H1 (cell line): ENCODE data around the gene PRKAR1B. TPM values are rescaled to one million over a fixed set of nuclear protein-coding genes. Genes with fewer than 3 reads are reported as not detected.

Experiments used
- CTCF ChIA-PET: fragments of 300-600 bp; sonication (Branson Sonifier 250); formaldehyde crosslinking; loops from one replicate; lab custom pipeline; 2021; ENCODE audit not compliant: partially characterized antibody; lab: Charles Lee
- POLR2A ChIA-PET: fragments of 300-600 bp; sonication (Branson Sonifier 250); formaldehyde crosslinking; loops from one replicate; lab custom pipeline; 2021; ENCODE audit warnings: inconsistent platforms; ENCODE audit not compliant: partially characterized antibody; lab: Charles Lee
- DNase-seq, 2 experiments: peaks; one replicate each; pipeline versions ENCODE4 v3.0.0 to v3.0.0-alpha.2; 2010 to 2022; ENCODE audit warnings: low spot score in 2 of 2, low read depth in 1 of 2, mixed read lengths in 1 of 2
- FAIRE-seq: peaks from 2 replicates; lab custom pipeline; 2011; peaks lifted over from hg19 to GRCh38; lab: Jason Lieb, UNC
- H2AFZ ChIP-seq: 2 replicates; pipeline ENCODE4 v1.8.1; 2012; ENCODE audit warnings: low read length, inconsistent platforms
- H2AK5ac ChIP-seq: 2 replicates; pipeline ENCODE4 v1.6.1; 2013; ENCODE audit warnings: low read depth, low read length
- H2BK120ac ChIP-seq: replicated peaks from 2 replicates; pipeline ENCODE3; 2013; ENCODE audit warnings: low read depth, low read length, inconsistent platforms
- H2BK12ac ChIP-seq: 2 replicates; pipeline ENCODE4 v1.6.1; 2013; ENCODE audit warnings: low read depth, low read length
- H2BK15ac ChIP-seq: 2 replicates; pipeline ENCODE4 v1.6.1; 2013; ENCODE audit warnings: low read length
- H2BK20ac ChIP-seq: 2 replicates; pipeline ENCODE4 v1.6.1; 2013; ENCODE audit warnings: low read length
- H2BK5ac ChIP-seq: 2 replicates; pipeline ENCODE4 v1.6.1; 2013; ENCODE audit warnings: low read depth, low read length
- H3K14ac ChIP-seq: 2 replicates; pipeline ENCODE4 v1.6.1; 2013; ENCODE audit warnings: inconsistent platforms; ENCODE audit not compliant: insufficient read length
- H3K18ac ChIP-seq: 2 replicates; pipeline ENCODE4 v1.6.1; 2013; ENCODE audit warnings: low read length; ENCODE audit errors: extremely low read depth
- H3K23ac ChIP-seq: 2 replicates; pipeline ENCODE4 v1.6.1; 2013; ENCODE audit warnings: inconsistent platforms; ENCODE audit not compliant: insufficient read length
- H3K23me2 ChIP-seq: 2 replicates; pipeline ENCODE4 v1.6.1; 2013; ENCODE audit warnings: low read depth, low read length
- H3K27ac ChIP-seq: 2 replicates; pipeline ENCODE4 v1.6.1; 2011; ENCODE audit warnings: low read depth, low read length, inconsistent platforms
- H3K27me3 ChIP-seq, 4 experiments: replicated peaks in 1 of 4; 1 replicate in 1 of 4; 2 replicates in 3 of 4; pipeline versions ENCODE4 v1.6.1 to v1.8.1; 2011 to 2013; ENCODE audit warnings: low read length in 3 of 4, mild to moderate bottlenecking in 3 of 4, inconsistent platforms in 2 of 4, mixed read lengths in 2 of 4, moderate library complexity in 1 of 4; ENCODE audit not compliant: control insufficient read depth in 3 of 4, insufficient read depth in 3 of 4; ENCODE audit errors: extremely low read depth in 1 of 4
- H3K36me3 ChIP-seq, 4 experiments: 2 replicates each; pipeline versions ENCODE4 v1.6.1 to v1.8.1; 2011 to 2013; ENCODE audit warnings: mild to moderate bottlenecking in 4 of 4, low read length in 3 of 4, moderate library complexity in 2 of 4, control low read depth in 1 of 4, inconsistent platforms in 1 of 4; ENCODE audit not compliant: insufficient read depth in 4 of 4, control insufficient read depth in 2 of 4
- H3K4ac ChIP-seq: replicated peaks from 2 replicates; pipeline ENCODE3; 2013; ENCODE audit warnings: low read length, low read depth, mixed read lengths, inconsistent platforms; ENCODE audit not compliant: insufficient read length
- H3K4me1 ChIP-seq, 4 experiments: replicated peaks in 1 of 4; 1 replicate in 1 of 4; 2 replicates in 3 of 4; pipeline versions ENCODE4 v1.6.1 to v1.8.1; 2011 to 2013; ENCODE audit warnings: low read length in 3 of 4, inconsistent platforms in 2 of 4, mixed read lengths in 1 of 4; ENCODE audit not compliant: insufficient read depth in 4 of 4, control insufficient read depth in 3 of 4
- H3K4me2 ChIP-seq, 2 experiments: 2 replicates each; pipeline versions ENCODE4 v1.6.1 to v1.8.1; 2011 to 2013; ENCODE audit warnings: low read depth in 2 of 2, low read length in 2 of 2, control low read depth in 1 of 2, inconsistent platforms in 1 of 2, mild to moderate bottlenecking in 1 of 2; ENCODE audit not compliant: insufficient read depth in 1 of 2
- H3K4me3 ChIP-seq, 4 experiments: fragments of 200-600, 300-600 bp in 1 of 4; sonication (generic), shearing (Covaris generic), sonication (Bioruptor Twin) in 1 of 4; 2 replicates each; pipeline versions ENCODE4 v1.5.1 to v1.8.1; 2011 to 2016; ENCODE audit warnings: low read length in 4 of 4, low read depth in 3 of 4, control low read depth in 2 of 4, inconsistent platforms in 2 of 4, mild to moderate bottlenecking in 2 of 4, mixed read lengths in 1 of 4, moderate library complexity in 1 of 4; ENCODE audit not compliant: insufficient read depth in 2 of 4; ENCODE audit errors: extremely low read depth in 1 of 4
- H3K56ac ChIP-seq: replicated peaks from 2 replicates; pipeline ENCODE3; 2013; ENCODE audit warnings: low read depth, mild to moderate bottlenecking, mixed read lengths, low read length, inconsistent platforms; ENCODE audit not compliant: insufficient read length
- H3K79me1 ChIP-seq: 2 replicates; pipeline ENCODE4 v1.6.1; 2013; ENCODE audit warnings: low read depth, low read length, control low read depth
- H3K79me2 ChIP-seq, 2 experiments: 2 replicates each; pipeline versions ENCODE4 v1.6.1 to v1.8.1; 2012 to 2013; ENCODE audit warnings: low read length in 2 of 2, mild to moderate bottlenecking in 2 of 2, inconsistent platforms in 1 of 2; ENCODE audit not compliant: insufficient read depth in 2 of 2, control insufficient read depth in 1 of 2
- H3K9ac ChIP-seq, 4 experiments: replicated peaks in 1 of 4; 1 replicate in 1 of 4; 2 replicates in 3 of 4; pipeline versions ENCODE4 v1.6.1 to v1.8.1; 2011 to 2013; ENCODE audit warnings: low read depth in 3 of 4, low read length in 3 of 4, control low read depth in 2 of 4, mild to moderate bottlenecking in 2 of 4, moderate library complexity in 2 of 4, inconsistent platforms in 1 of 4; ENCODE audit errors: extremely low read depth in 1 of 4
- H3K9me3 ChIP-seq, 2 experiments: 2 replicates each; pipeline versions ENCODE4 v1.6.1 to v1.8.1; 2012 to 2013; ENCODE audit warnings: mild to moderate bottlenecking in 2 of 2, moderate library complexity in 2 of 2, control low read depth in 1 of 2, inconsistent platforms in 1 of 2, low read depth in 1 of 2, low read length in 1 of 2, mixed read lengths in 1 of 2; ENCODE audit not compliant: insufficient read depth in 2 of 2
- H4K20me1 ChIP-seq, 2 experiments: replicated peaks in 1 of 2; 2 replicates each; pipeline versions ENCODE3 to v1.8.1; 2011 to 2013; ENCODE audit warnings: inconsistent platforms in 2 of 2, low read length in 2 of 2, mild to moderate bottlenecking in 1 of 2; ENCODE audit not compliant: insufficient read depth in 2 of 2, control insufficient read depth in 1 of 2
- H4K5ac ChIP-seq: 2 replicates; pipeline ENCODE4 v1.6.1; 2013; ENCODE audit warnings: low read length, low read depth, mixed read lengths, inconsistent platforms; ENCODE audit not compliant: insufficient read length
- H4K8ac ChIP-seq: 2 replicates; pipeline ENCODE4 v1.8.0; 2013; ENCODE audit warnings: mild to moderate bottlenecking, moderate library complexity, low read length, inconsistent platforms; ENCODE audit not compliant: insufficient read depth; ENCODE audit errors: extremely low read depth
- H4K91ac ChIP-seq: replicated peaks from 2 replicates; pipeline ENCODE3; 2013; ENCODE audit warnings: low read length, mixed read lengths, inconsistent platforms; ENCODE audit not compliant: insufficient read length
- GABPA ChIP-seq: IDR thresholded peaks from 2 replicates; pipeline ENCODE4 v1.6.1; 2011; ENCODE audit warnings: mild to moderate bottlenecking, low read length, moderate library complexity, borderline replicate concordance; ENCODE audit not compliant: insufficient read depth
- POLR2A ChIP-seq, 2 experiments: IDR thresholded peaks; 1 replicate in 1 of 2; 2 replicates in 1 of 2; pipeline ENCODE4 v1.6.1; 2011; ENCODE audit warnings: low read depth in 2 of 2, low read length in 2 of 2, mild to moderate bottlenecking in 2 of 2; ENCODE audit errors: control extremely low read depth in 1 of 2
- WGBS, 2 experiments: shearing (Covaris generic) in 1 of 2; methylation state at CpG; one replicate each; pipeline versions ENCODE4 v1.1.6 to v1.1.7; 2013 to 2015; ENCODE audit warnings: low lambda C conversion rate in 2 of 2, mixed read lengths in 2 of 2, inconsistent platforms in 1 of 2, low coverage in 1 of 2, missing lambda C conversion rate in 1 of 2; ENCODE audit not compliant: insufficient replicate concordance in 2 of 2, insufficient coverage in 1 of 2, insufficient read length in 1 of 2; ENCODE audit errors: extremely low coverage in 1 of 2, missing lambda C conversion rate in 1 of 2; 5-methylcytosine and 5-hydroxymethylcytosine counted together
- polyA plus RNA-seq, 7 experiments: library from polyadenylated mRNA; depleted of rRNA in 3 of 7; stranded (reverse) in 5 of 7; unstranded in 2 of 7; fragments of >200 nt in 5 of 7; fragments of 200-250 nt in 2 of 7; gene quantifications; 1 replicate in 5 of 7; 2 replicates in 1 of 7; 4 replicates in 1 of 7; pipeline versions ENCODE4 v1.2.1 to v1.2.3, GENCODE V29; 2011 to 2013; ENCODE audit warnings: missing spikeins in 2 of 7, mixed read lengths in 2 of 7
- total RNA-seq: library from RNA; stranded (reverse); fragmentation: NEBNext Ultra II Directional; extraction: Animal tissue kit (Norgen Biotek cat#: 25700); gene quantifications from 2 replicates; pipeline ENCODE4 v1.2.1, GENCODE V29; 2021
- TF ChIP-seq, protein P1 (sequence below): IDR thresholded peaks from 2 replicates; pipeline ENCODE4 v1.6.1; 2012; ENCODE audit warnings: inconsistent platforms

The PRKAR1B gene
- total and polyA plus RNA-seq, 2 of the 8 experiments (the other 6 are each of a cell fraction or from before 2014, with no cell fraction given) = 12.3 to 55.7 TPM

DNA sequence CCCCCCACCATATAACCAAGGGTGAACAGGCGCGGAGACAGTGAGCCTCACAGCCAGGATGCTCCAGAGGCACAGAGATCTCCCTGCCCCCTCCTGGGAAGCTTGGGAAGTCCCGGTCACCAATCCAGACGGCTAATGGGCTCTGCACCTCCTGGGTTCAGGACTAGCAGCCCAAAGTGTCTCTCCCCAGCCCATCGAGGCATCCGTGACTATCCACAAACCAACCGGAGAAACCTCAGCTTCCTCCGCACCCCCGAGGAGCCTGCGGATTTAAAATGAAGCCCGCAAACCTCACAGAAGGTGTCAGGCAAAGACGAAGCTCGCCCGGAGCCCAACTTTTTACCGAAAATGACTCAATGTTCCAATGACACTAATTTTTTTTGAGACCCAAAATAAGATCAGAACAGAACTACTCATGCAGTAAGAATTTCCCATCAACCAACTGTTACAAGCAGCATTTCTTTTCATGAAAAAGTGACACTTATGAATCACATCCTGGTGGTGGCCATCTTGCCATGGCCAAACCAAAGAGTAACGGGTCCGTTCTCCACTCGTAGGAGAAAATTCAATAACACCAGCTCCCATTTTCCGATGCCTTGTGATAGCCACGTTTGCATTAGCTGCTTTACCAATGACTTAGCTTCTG, 213.4 kb downstream of the PRKAR1B start:
- no peak overlapping the region for H2AFZ ChIP-seq
- H3K27me3 ChIP-seq = peaks cover 0 to 3% (median 0%) of the 10 kb centered on the region in 4 experiments; a peak in 1 of 7 replicates
- H3K79me1 ChIP-seq = no peaks in the 10 kb centered on the region; the same call in none of the 2 replicates
- H3K4me1 ChIP-seq = peaks cover 6 to 35% (median 15%) of the 10 kb centered on the region in 4 experiments
- FAIRE-seq (no peak), DNase-seq (no peak)
- H2AK5ac ChIP-seq = no peak overlapping the region
- peaks cover 2% of the 10 kb centered on the region; the same call in 1 of the 2 replicates for H3K23me2 ChIP-seq
- H2BK20ac ChIP-seq = no peak overlapping the region
- peaks cover 7 to 14% of the 10 kb centered on the region in 2 experiments for H4K20me1 ChIP-seq
- H2BK5ac ChIP-seq = peak overlapping the region; percentile 12; the same call in 1 of the 2 replicates
- peaks cover 0 to 55% of the 10 kb centered on the region in 2 experiments; a peak in 3 of 4 replicates for H3K79me2 ChIP-seq
- no peak overlapping the region for H3K27ac ChIP-seq
- H4K5ac ChIP-seq = no peak overlapping the region
- 0 out of 2 replicates have a peak overlapping the region, but pooled peaks have one; percentile 46 for H2BK15ac ChIP-seq
- H3K4ac ChIP-seq = no peak overlapping the region
- no peak overlapping the region; a peak in 1 of 7 replicates for H3K9ac ChIP-seq
- ChIA-PET CTCF (interaction anchor here (0.8 to 2.0 kb wide), 7 partner anchors 13 to 195 kb away, joined by 3 to 7 read pairs (median 3); no protein-coding TSS in a partner anchor), POLR2A (interaction anchor here (0.8 to 1.5 kb wide), 6 partner anchors 8 to 223 kb away, joined by 3 to 5 read pairs (median 3); no protein-coding TSS in a partner anchor)
- no peak overlapping the region for H3K4me2 ChIP-seq
- WGBS, 2 experiments = 87% methylated on average over 18 of the region's 20 CpGs; no CpG with 5 or more reads in 1 of the 2 experiments
- no peak overlapping the region for H4K91ac ChIP-seq
- no peak overlapping the region for H3K4me3 ChIP-seq
- H3K56ac ChIP-seq = no peak overlapping the region
- no peak overlapping the region for H3K23ac ChIP-seq
- no peaks in the 10 kb centered on the region for H3K9me3 ChIP-seq
- peak overlapping the region; percentile 39; the same call in 1 of the 2 replicates for H2BK12ac ChIP-seq
- TF ChIP-seq, protein P1, sequence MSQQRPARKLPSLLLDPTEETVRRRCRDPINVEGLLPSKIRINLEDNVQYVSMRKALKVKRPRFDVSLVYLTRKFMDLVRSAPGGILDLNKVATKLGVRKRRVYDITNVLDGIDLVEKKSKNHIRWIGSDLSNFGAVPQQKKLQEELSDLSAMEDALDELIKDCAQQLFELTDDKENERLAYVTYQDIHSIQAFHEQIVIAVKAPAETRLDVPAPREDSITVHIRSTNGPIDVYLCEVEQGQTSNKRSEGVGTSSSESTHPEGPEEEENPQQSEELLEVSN = no peak
- TF ChIP-seq POLR2A (IDR thresholded peaks at IDR 0.05; ENCODE audit: control extremely low read depth in 1 of 2, low read depth in 2 of 2, low read length in 2 of 2) (no peak), GABPA (no peak)
- H3K36me3 ChIP-seq = peaks cover 0 to 13% (median 6%) of the 10 kb centered on the region in 4 experiments; a peak in 4 of 8 replicates
- H3K14ac ChIP-seq = no peak overlapping the region
- H3K18ac ChIP-seq = peak overlapping the region; percentile 52; the same call in 1 of the 2 replicates
- no peak overlapping the region for H2BK120ac ChIP-seq
- H4K8ac ChIP-seq = no peak overlapping the region; the same call in 1 of the 2 replicates
